Smooth muscle cell (in vitro differentiated cells): ENCODE measurements around the gene ITGAV. TPM values are rescaled to one million over a fixed set of nuclear protein-coding genes. Genes with fewer than 3 reads are reported as not detected.

Experiments used
- DNase-seq: peaks from one replicate; lab custom pipeline; 2025; ENCODE audit not compliant: unreplicated experiment; lab: John Stamatoyannopoulos, UW
- H2AFZ ChIP-seq: fragments of 200-600 bp; sonication (generic); 2 replicates; pipeline ENCODE4 v1.6.0; 2016; ENCODE audit warnings: antibody characterized with exemption, low read depth, mild to moderate bottlenecking
- H3F3A ChIP-seq: fragments of 200-600 bp; sonication (generic); 2 replicates; pipeline ENCODE4 v1.6.0; 2017; ENCODE audit warnings: antibody characterized with exemption, low read depth
- H3K27ac ChIP-seq: fragments of 200-600 bp; sonication (generic); 2 replicates; pipeline ENCODE4 v1.5.1; 2016; ENCODE audit warnings: low read depth, mild to moderate bottlenecking
- H3K27me3 ChIP-seq: fragments of 200-600 bp; sonication (generic); 2 replicates; pipeline ENCODE4 v1.6.1; 2016; ENCODE audit warnings: low read depth, mild to moderate bottlenecking
- H3K36me3 ChIP-seq: fragments of 200-600 bp; sonication (generic); 2 replicates; pipeline ENCODE4 v1.5.1; 2016; ENCODE audit warnings: low read depth
- H3K4me1 ChIP-seq: fragments of 200-600 bp; sonication (generic); 2 replicates; pipeline ENCODE4 v1.5.1; 2016; ENCODE audit warnings: low read depth
- H3K4me2 ChIP-seq: fragments of 200-600 bp; sonication (generic); 2 replicates; pipeline ENCODE4 v1.6.0; 2016; ENCODE audit warnings: mild to moderate bottlenecking
- H3K4me3 ChIP-seq: fragments of 200-600 bp; sonication (generic); 2 replicates; pipeline ENCODE4 v1.5.1; 2016; ENCODE audit warnings: mild to moderate bottlenecking
- H3K79me2 ChIP-seq: fragments of 200-600 bp; sonication (generic); 2 replicates; pipeline ENCODE4 v1.6.0; 2016; ENCODE audit warnings: low read depth, mild to moderate bottlenecking
- H3K9ac ChIP-seq: fragments of 200-600 bp; sonication (generic); 2 replicates; pipeline ENCODE4 v1.6.0; 2016; ENCODE audit warnings: low read depth
- H3K9me3 ChIP-seq: fragments of 200-600 bp; sonication (generic); replicated peaks from 2 replicates; pipeline ENCODE4 v1.5.1; 2016; ENCODE audit warnings: low read depth
- H4K20me1 ChIP-seq: fragments of 200-600 bp; sonication (generic); 2 replicates; pipeline ENCODE4 v1.6.0; 2016; ENCODE audit warnings: low read depth
- CTCF ChIP-seq: fragments of 200-600 bp; sonication (generic); IDR thresholded peaks from 2 replicates; pipeline ENCODE4 v1.5.1; 2017; ENCODE audit warnings: borderline replicate concordance, mild to moderate bottlenecking, antibody characterized with exemption; ENCODE audit not compliant: insufficient read depth, poor library complexity, severe bottlenecking
- WGBS: methylation state at CpG from one replicate; pipeline ENCODE4 v1.1.7; 2016; ENCODE audit warnings: low lambda C conversion rate; 5-methylcytosine and 5-hydroxymethylcytosine counted together
- polyA plus RNA-seq: library from polyadenylated mRNA; unstranded; fragments of >200 nt; fragmentation: Nextera tagmentation; extraction: Ambion mirVana; gene quantifications from 2 replicates; pipeline ENCODE4 v1.2.1, GENCODE V29; 2016
- total RNA-seq: library from RNA; depleted of rRNA; stranded (reverse); fragments of >200 nt; gene quantifications from 2 replicates; pipeline ENCODE4 v1.2.3, GENCODE V29; 2014

Gene ITGAV
- total and polyA plus RNA-seq, 2 experiments from 2014 or later = 70.8 to 360 TPM

DNA sequence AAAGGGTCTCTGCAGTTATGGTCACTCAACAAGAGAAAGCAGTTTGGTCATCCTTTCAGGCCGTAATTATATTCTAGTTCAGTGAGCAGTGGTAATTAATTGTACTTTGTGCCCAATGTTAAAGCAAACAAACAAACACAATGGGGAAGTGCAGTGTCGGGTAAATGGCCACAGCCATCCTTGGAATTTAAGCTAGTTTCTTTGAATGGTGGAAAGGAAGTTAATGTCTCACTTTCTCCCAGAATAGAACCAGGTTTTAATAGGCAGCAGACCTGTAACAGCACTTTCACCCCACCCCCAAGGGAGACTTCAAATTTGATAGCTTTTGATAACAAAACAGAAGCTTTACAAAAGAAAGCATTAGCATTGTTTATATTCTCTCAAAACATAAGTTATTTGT lies 20.0 kb upstream of the ITGAV start:
- H3K4me3 ChIP-seq = no peak overlapping the region
- DNase-seq = no peak
- H2AFZ ChIP-seq = peak overlapping the region; percentile 12
- peak overlapping the region; percentile 74 for H3K27ac ChIP-seq
- H4K20me1 ChIP-seq = no peaks in the 10 kb centered on the region
- H3K9me3 ChIP-seq = no peaks in the 10 kb centered on the region
- no peaks in the 10 kb centered on the region for H3K79me2 ChIP-seq
- peaks cover 9% of the 10 kb centered on the region for H3F3A ChIP-seq
- TF ChIP-seq CTCF = no peak
- peak overlapping the region; percentile 29 for H3K9ac ChIP-seq
- no peaks in the 10 kb centered on the region for H3K36me3 ChIP-seq
- 18% methylated on average over 2 of the region's 2 CpGs for WGBS
- peak overlapping the region; percentile 49 for H3K4me2 ChIP-seq
- H3K27me3 ChIP-seq = no peaks in the 10 kb centered on the region
- peaks cover 22% of the 10 kb centered on the region for H3K4me1 ChIP-seq

GRCh38 chr2:186570604-186571003 lies 19.3 kb upstream of the ITGAV start:
- WGBS = 17% methylated on average over 5 of the region's 5 CpGs
- Histone ChIP-seq H3F3A (peaks cover 13% of the 10 kb centered on the region), H3K27me3 (no peaks in the 10 kb centered on the region), H3K4me1 (peaks cover 27% of the 10 kb centered on the region), H3K9ac (peak overlapping the region; percentile 29), H3K4me2 (peak overlapping the region; percentile 49), H3K4me3 (no peak overlapping the region), H3K9me3 (no peaks in the 10 kb centered on the region), H2AFZ (no peak overlapping the region), H3K79me2 (no peaks in the 10 kb centered on the region), H4K20me1 (no peaks in the 10 kb centered on the region), H3K27ac (peak overlapping the region; percentile 74), H3K36me3 (no peaks in the 10 kb centered on the region)
- TF ChIP-seq CTCF = no peak
- DNase-seq = no peak

DNA sequence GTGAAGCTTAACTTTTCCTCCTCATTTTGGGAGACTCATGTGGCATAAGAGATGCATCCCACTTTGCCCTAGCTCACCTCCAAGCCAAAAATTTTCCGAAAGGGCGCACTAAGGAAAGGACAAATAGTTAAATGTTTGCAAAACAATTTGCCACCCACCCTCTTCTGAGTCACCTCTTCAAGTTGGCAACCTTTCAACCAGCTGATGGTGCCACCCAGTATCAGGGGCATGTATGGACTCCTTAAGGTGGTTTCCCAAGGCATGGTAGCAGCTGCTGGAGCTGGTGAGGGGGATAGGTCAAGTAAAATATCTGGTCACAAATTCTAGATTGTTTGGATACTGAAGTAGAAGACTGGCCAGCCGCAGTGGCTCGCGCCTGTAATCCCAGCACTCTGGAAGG lies 17.2 kb upstream of the ITGAV start:
- 98% methylated on average over 5 of the region's 5 CpGs for WGBS
- Histone ChIP-seq H3K27me3 (no peaks in the 10 kb centered on the region), H3K9ac (no peak overlapping the region), H2AFZ (no peak overlapping the region), H4K20me1 (no peaks in the 10 kb centered on the region), H3K9me3 (no peaks in the 10 kb centered on the region), H3K4me2 (no peak overlapping the region), H3K4me3 (no peak overlapping the region), H3K4me1 (peaks cover 37% of the 10 kb centered on the region), H3K27ac (peak overlapping the region; percentile 99), H3K79me2 (no peaks in the 10 kb centered on the region), H3F3A (peaks cover 23% of the 10 kb centered on the region), H3K36me3 (no peaks in the 10 kb centered on the region)
- DNase-seq = no peak
- TF ChIP-seq CTCF = no peak

DNA sequence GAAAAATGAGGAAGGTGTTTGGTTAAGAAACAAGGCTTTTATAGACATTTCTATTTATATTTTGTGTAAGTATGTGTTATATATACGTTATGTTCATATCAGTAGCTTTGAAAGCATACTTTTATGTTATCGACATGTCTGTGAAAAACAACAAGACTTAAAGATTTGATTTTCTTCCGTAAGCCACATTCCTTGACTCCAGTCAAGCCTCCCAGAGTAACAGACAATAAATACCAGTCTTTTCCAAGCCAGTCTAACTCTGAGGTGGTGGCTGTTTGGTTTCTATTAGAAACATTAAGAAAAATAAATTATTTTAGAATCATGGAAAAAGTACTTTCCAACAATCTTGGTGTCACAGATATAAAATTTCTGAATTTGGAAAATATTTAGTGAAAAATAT lies 16.3 kb upstream of the ITGAV start:
- H3K9ac ChIP-seq = no peak overlapping the region
- peak overlapping the region; percentile 99 for H3K27ac ChIP-seq

More for the DNA sequence above, 16.3 kb upstream of the ITGAV start:
- H3F3A ChIP-seq = peaks cover 23% of the 10 kb centered on the region
- DNase-seq = no peak
- no peaks in the 10 kb centered on the region for H3K79me2 ChIP-seq
- no peaks in the 10 kb centered on the region for H3K27me3 ChIP-seq
- no peaks in the 10 kb centered on the region for H3K36me3 ChIP-seq
- 52% methylated on average over 3 of the region's 3 CpGs for WGBS
- peaks cover 37% of the 10 kb centered on the region for H3K4me1 ChIP-seq
- peak overlapping the region; percentile 41 for H2AFZ ChIP-seq
- no peak overlapping the region for H3K4me3 ChIP-seq
- TF ChIP-seq CTCF = no peak
- no peaks in the 10 kb centered on the region for H4K20me1 ChIP-seq
- peak overlapping the region; percentile 14 for H3K4me2 ChIP-seq
- H3K9me3 ChIP-seq = no peaks in the 10 kb centered on the region
